OCI-LY7 (cell line): ENCODE measurements around the gene GNA15. TPM values are rescaled to one million over a fixed set of nuclear protein-coding genes. Genes with fewer than 3 reads are reported as not detected.

Experiments
- BruUV-seq: library from RNA; stranded (reverse); fragments of 400-500 nt; replicated peaks from 2 replicates; lab custom pipeline; 2021; lab: Mats Ljungman, UMichigan
- CTCF ChIA-PET: fragments of 300-600 bp; sonication (Branson Sonifier 250); formaldehyde crosslinking; loops from one replicate; lab custom pipeline; 2022; ENCODE audit warnings: antibody characterized with exemption; ENCODE audit not compliant: unreplicated experiment; lab: Charles Lee
- POLR2A ChIA-PET: fragments of 300-600 bp; sonication (Branson Sonifier 250); formaldehyde crosslinking; loops from one replicate; lab custom pipeline; 2022; ENCODE audit warnings: antibody characterized with exemption; lab: Charles Lee
- DNase-seq: peaks from one replicate; pipeline ENCODE4 v3.0.0-alpha.2; 2015; ENCODE audit warnings: low spot score
- H2AFZ ChIP-seq: fragments of 200-600 bp; sonication (generic), shearing (Covaris generic); 2 replicates; pipeline ENCODE4 v1.6.1; 2014; ENCODE audit warnings: mild to moderate bottlenecking, antibody characterized with exemption, low read length, moderate library complexity
- H3K27ac ChIP-seq: fragments of 200-600 bp; sonication (generic); 2 replicates; pipeline ENCODE4 v1.5.1; 2014; ENCODE audit warnings: mixed run types, low read depth, mild to moderate bottlenecking, moderate library complexity, low read length, inconsistent platforms; ENCODE audit not compliant: poor library complexity, severe bottlenecking
- H3K36me3 ChIP-seq: fragments of 200-600 bp; sonication (generic); 2 replicates; pipeline ENCODE4 v1.6.1; 2014; ENCODE audit warnings: mild to moderate bottlenecking, antibody characterized with exemption, low read length, moderate library complexity, mixed read lengths; ENCODE audit not compliant: insufficient read depth
- H3K4me1 ChIP-seq: fragments of 200-600 bp; sonication (generic); 2 replicates; pipeline ENCODE4 v1.5.1; 2014; ENCODE audit warnings: mild to moderate bottlenecking, low read length; ENCODE audit not compliant: insufficient read depth, poor library complexity, severe bottlenecking
- H3K4me2 ChIP-seq: fragments of 200-600 bp; sonication (generic); 2 replicates; pipeline ENCODE4 v1.6.1; 2014; ENCODE audit warnings: mild to moderate bottlenecking, low read length
- H3K4me3 ChIP-seq: fragments of 200-600 bp; sonication (generic); 2 replicates; pipeline ENCODE4 v1.5.1; 2014; ENCODE audit warnings: mild to moderate bottlenecking, low read depth, low read length; ENCODE audit not compliant: poor library complexity, severe bottlenecking
- H3K79me2 ChIP-seq: fragments of 200-600 bp; sonication (generic); 2 replicates; pipeline ENCODE4 v1.6.1; 2016; ENCODE audit warnings: low read depth, mild to moderate bottlenecking, low read length, moderate library complexity, mixed read lengths; ENCODE audit not compliant: insufficient read depth
- H3K9me2 ChIP-seq: fragments of 200-600 bp; sonication (generic); 2 replicates; pipeline ENCODE4 v1.6.1; 2016; ENCODE audit warnings: mild to moderate bottlenecking, low read length, mixed read lengths; ENCODE audit not compliant: insufficient read depth
- H3K9me3 ChIP-seq: fragments of 200-600 bp; sonication (generic); 2 replicates; pipeline ENCODE4 v1.6.1; 2014; ENCODE audit warnings: mild to moderate bottlenecking, mixed run types, low read length, mixed read lengths
- H4K20me1 ChIP-seq: fragments of 200-600 bp; sonication (generic); 2 replicates; pipeline ENCODE4 v1.6.1; 2014; ENCODE audit warnings: mild to moderate bottlenecking, antibody characterized with exemption, low read length, moderate library complexity, mixed read lengths; ENCODE audit not compliant: insufficient read depth
- CTCF ChIP-seq: fragments of 200-600 bp; sonication (generic); conservative IDR thresholded peaks from 2 replicates; pipeline ENCODE4 v1.5.1; 2014; ENCODE audit warnings: mild to moderate bottlenecking, antibody characterized with exemption, low read length, moderate library complexity, mixed read lengths
- EZH2phosphoT487 ChIP-seq: fragments of 200-600 bp; sonication (generic); IDR thresholded peaks from 2 replicates; pipeline ENCODE4 v1.6.1; 2018; ENCODE audit warnings: low read depth, borderline replicate concordance, mild to moderate bottlenecking, mixed run types, antibody characterized with exemption, low read length, moderate library complexity, mixed read lengths
- intact Hi-C: fragments of 100-400 bp; cut with micrococcal nuclease; formaldehyde crosslinking; loops from one replicate; pipeline ENCODE4 v1.10.0; 2022; ENCODE audit not compliant: unreplicated experiment
- total RNA-seq, 2 experiments: library from RNA; depleted of rRNA in 1 of 2; stranded (reverse); fragments of >200 nt in 1 of 2; shearing (Covaris generic) in 1 of 2; gene quantifications; 2 replicates each; pipeline ENCODE4 v1.2.3, GENCODE V29; 2014 to 2022

GNA15 gene
- total RNA-seq, 2 experiments from 2014 or later = not detected

GRCh38 chr19:3149089-3149488, 13.3 kb downstream of the GNA15 start:
- H4K20me1 ChIP-seq = no peaks in the 10 kb centered on the region
- H3K4me2 ChIP-seq = no peak overlapping the region
- H3K36me3 ChIP-seq = no peaks in the 10 kb centered on the region
- no peak overlapping the region for H3K4me3 ChIP-seq
- no peaks in the 10 kb centered on the region for H3K9me2 ChIP-seq
- H2AFZ ChIP-seq = no peak overlapping the region
- intact Hi-C loops = no loop called here
- no TSS peak for BruUV-seq
- CTCF ChIA-PET = no interaction called here
- POLR2A ChIA-PET = no interaction called here
- TF ChIP-seq EZH2phosphoT487 = no peak
- no peak for TF ChIP-seq CTCF
- H3K79me2 ChIP-seq = no peaks in the 10 kb centered on the region
- DNase-seq = no peak
- H3K27ac ChIP-seq = no peak overlapping the region
- H3K4me1 ChIP-seq = peaks cover 12% of the 10 kb centered on the region
- H3K9me3 ChIP-seq = no peaks in the 10 kb centered on the region

- Histone ChIP-seq H3K4me2 (no peak overlapping the region), H4K20me1 (no peaks in the 10 kb centered on the region), H3K27ac (no peak overlapping the region), H3K79me2 (no peaks in the 10 kb centered on the region), H3K36me3 (no peaks in the 10 kb centered on the region), H3K4me1 (peaks cover 18% of the 10 kb centered on the region), H3K9me3 (no peaks in the 10 kb centered on the region), H2AFZ (no peak overlapping the region), H3K9me2 (no peaks in the 10 kb centered on the region), H3K4me3 (no peak overlapping the region)
- no peak for DNase-seq
- POLR2A ChIA-PET = no interaction called here
- BruUV-seq = no TSS peak
- CTCF ChIA-PET = no interaction called here
- intact Hi-C loops = no loop called here
- TF ChIP-seq EZH2phosphoT487 (no peak), CTCF (no peak)
Observed at GRCh38 chr19:3149526-3150505, 14.0 kb downstream of the GNA15 start.
